Adrenal gland (tissue), 12 donors: ENCODE results near the gene BCAR3. TPM values are rescaled to one million over a fixed set of nuclear protein-coding genes. Genes with fewer than 3 reads are reported as not detected.

Experiments
- DNase-seq, 7 donors: peaks; one replicate each; pipeline ENCODE4 v3.0.0-alpha.2; 2019 to 2020
- H3K27ac ChIP-seq, 5 donors: fragments of 200-600 bp; sonication (generic) in 4 of 5; 1 replicate in 3 of 5; 2 replicates in 2 of 5; pipeline versions ENCODE4 v1.5.1 to v1.8.0; 2016 to 2020; ENCODE audit warnings: mild to moderate bottlenecking in 1 of 5
- H3K27me3 ChIP-seq: fragments of 200-600 bp; 2 replicates; pipeline ENCODE4 v1.8.0; 2021
- H3K36me3 ChIP-seq, 2 donors: fragments of 200-600 bp; replicated peaks in 1 of 2; 1 replicate in 1 of 2; 2 replicates in 1 of 2; pipeline versions ENCODE4 v1.5.1 to v1.8.0; 2018 to 2022
- H3K4me1 ChIP-seq, 2 donors: fragments of 200-600 bp; replicated peaks in 1 of 2; 1 replicate in 1 of 2; 2 replicates in 1 of 2; pipeline versions ENCODE4 v1.5.1 to v1.8.0; 2018 to 2021
- H3K4me3 ChIP-seq, 4 donors: fragments of 200-600 bp; sonication (generic) in 3 of 4; one replicate each; pipeline ENCODE4 v1.5.1; 2016 to 2018
- H3K9me3 ChIP-seq, 3 donors: fragments of 200-600 bp; sonication (generic) in 1 of 3; replicated peaks in 1 of 3; 1 replicate in 2 of 3; 2 replicates in 1 of 3; pipeline versions ENCODE4 v1.5.1 to v1.8.0; 2016 to 2021
- CTCF ChIP-seq, 6 experiments: fragments of 450-650 bp in 4 of 6; fragments of 200-600 bp in 2 of 6; sonication (generic) in 1 of 6; IDR thresholded peaks; 1 replicate in 5 of 6; 2 replicates in 1 of 6; pipeline versions ENCODE4 v1.5.1 to v1.8.0; 2016 to 2021; ENCODE audit warnings: antibody characterized with exemption in 6 of 6, mild to moderate bottlenecking in 2 of 6, moderate library complexity in 1 of 6
- POLR2A ChIP-seq, 2 donors: fragments of 450-650 bp; IDR thresholded peaks; one replicate each; pipeline ENCODE4 v1.6.1; 2017; ENCODE audit warnings: antibody characterized with exemption in 2 of 2, mild to moderate bottlenecking in 2 of 2, moderate library complexity in 1 of 2
- WGBS, 4 donors: extraction: QIAGEN DNeasy Blood & Tissue Kit in 2 of 4; methylation state at CpG; one replicate each; pipeline versions ENCODE4 v1.1.5 to v1.1.7; 2013 to 2017; 5-methylcytosine and 5-hydroxymethylcytosine counted together
- intact Hi-C, 2 donors: fragments of 100-400 bp; cut with DNase I; formaldehyde crosslinking; loops; one replicate each; pipeline versions ENCODE4 v1.14.1 to v1.15.0; 2022 to 2023
- polyA plus RNA-seq, 3 donors: library from polyadenylated mRNA; stranded (reverse); fragments of 200-250 nt in 2 of 3; fragments of 350-450 nt in 1 of 3; fragmentation: Illumina TruSeq in 1 of 3; extraction: RNeasy Lipid Tissue Mini Kit (QIAGEN cat#74804) in 1 of 3; gene quantifications; one replicate each; pipeline ENCODE4 v1.2.3, GENCODE V29; 2013 to 2014
- total RNA-seq, 9 donors: library from RNA; depleted of rRNA in 4 of 9; stranded (reverse); fragments of >200 nt in 4 of 9; fragments of 120-200 nt in 1 of 9; fragmentation: NEBNext Ultra II Directional in 1 of 9; extraction: Animal tissue kit (Norgen Biotek cat#: 25700) in 1 of 9; gene quantifications; one replicate each; pipeline versions ENCODE4 v1.1.0 to v1.2.4, GENCODE V29; 2013 to 2023
- donor health status: healthy with polysubstance abuse.
- donor health status: Bipolar disorder and iron deficiency.
- donor health status: DM: yes; HTN: yes; CAD: no.
- donor health status: DM: no; HTN: no; CAD: no.
- donor health status: DM: no; HTN: no; CAD: no.
- donor health status: DM: yes; HTN: yes; CAD: no.

The BCAR3 gene
- total and polyA plus RNA-seq, 12 donors: 6.5 to 31.6 (median 23.9) TPM

- Histone ChIP-seq H3K36me3 (no peaks in the 10 kb centered on the region), H3K4me3 (no peak overlapping the region), H3K27ac (peak overlapping the region in 4 of 5 donors; percentile 22 to 56 (median 46)), H3K9me3 (no peaks in the 10 kb centered on the region), H3K27me3 (no peaks in the 10 kb centered on the region), H3K4me1 (peaks cover 16 to 19% of the 10 kb centered on the region in 2 donors)
- 30 to 42% (median 38%) methylated on average over 16 to 21 of the region's 21 CpGs for WGBS, 4 donors
- intact Hi-C loops: no loop called here
- TF ChIP-seq POLR2A (IDR thresholded peaks at IDR 0.05): no peak
- TF ChIP-seq CTCF (IDR thresholded peaks at IDR 0.05): peak in 2 of 6 experiments; percentile 20 to 33
- peak; percentile 36 to 78 (median 52) for DNase-seq
These were observed 40.7 kb upstream of the BCAR3 start for GRCh38 chr1:93722081-93723031.

GRCh38 chr1:93720956-93721626 is 39.5 kb upstream of the BCAR3 start:
- H3K27me3 ChIP-seq: no peaks in the 10 kb centered on the region
- H3K4me3 ChIP-seq: no peak overlapping the region
- intact Hi-C loops: no loop called here
- peaks cover 18 to 20% of the 10 kb centered on the region in 2 donors for H3K4me1 ChIP-seq
- no peaks in the 10 kb centered on the region for H3K36me3 ChIP-seq
- no peak for DNase-seq
- no peak overlapping the region for H3K27ac ChIP-seq
- TF ChIP-seq POLR2A (IDR thresholded peaks at IDR 0.05) (no peak), CTCF (IDR thresholded peaks at IDR 0.05) (no peak)
- 93 to 95% (median 93%) methylated on average over 3 to 7 of the region's 7 CpGs for WGBS, 4 donors
- no peaks in the 10 kb centered on the region for H3K9me3 ChIP-seq

GRCh38 chr1:93717640-93718039 is 36.0 kb upstream of the BCAR3 start:
- Histone ChIP-seq H3K9me3 (no peaks in the 10 kb centered on the region), H3K27ac (no peak overlapping the region), H3K4me1 (peaks cover 22 to 30% of the 10 kb centered on the region in 2 donors), H3K36me3 (no peaks in the 10 kb centered on the region), H3K4me3 (no peak overlapping the region), H3K27me3 (no peaks in the 10 kb centered on the region)
- 94 to 96% (median 95%) methylated on average over 7 of the region's 7 CpGs for WGBS, 4 donors
- TF ChIP-seq CTCF (IDR thresholded peaks at IDR 0.05) (no peak), POLR2A (IDR thresholded peaks at IDR 0.05) (no peak)
- intact Hi-C loops: no loop called here
- DNase-seq: no peak

- H3K27ac ChIP-seq: no peak overlapping the region
- H3K27me3 ChIP-seq: no peaks in the 10 kb centered on the region
- WGBS, 4 donors: 94 to 100% (median 98%) methylated on average over 1 to 2 of the region's 2 CpGs
These were observed 35.3 kb upstream of the BCAR3 start for GRCh38 chr1:93716941-93717368.

More at GRCh38 chr1:93716941-93717368, 35.3 kb upstream of the BCAR3 start:
- intact Hi-C loops: no loop called here
- Histone ChIP-seq H3K4me1 (peaks cover 15 to 23% of the 10 kb centered on the region in 2 donors), H3K9me3 (no peaks in the 10 kb centered on the region), H3K4me3 (no peak overlapping the region), H3K36me3 (no peaks in the 10 kb centered on the region)
- TF ChIP-seq POLR2A (IDR thresholded peaks at IDR 0.05) (no peak), CTCF (IDR thresholded peaks at IDR 0.05) (no peak)
- no peak for DNase-seq
